PC-9 (cell line): ENCODE measurements around the gene BCAS3. TPM values are rescaled to one million over a fixed set of nuclear protein-coding genes. Genes with fewer than 3 reads are reported as not detected.

ENCODE experiments used
- BruUV-seq: library from RNA; stranded (reverse); fragments of 400-500 nt; replicated peaks from 2 replicates; lab custom pipeline; 2021; lab: Mats Ljungman, UMichigan
- CTCF ChIA-PET: fragments of 300-600 bp; sonication (Branson Sonifier 250); formaldehyde crosslinking; loops from one replicate; lab custom pipeline; 2022; ENCODE audit warnings: antibody characterized with exemption; lab: Charles Lee
- POLR2A ChIA-PET: fragments of 300-600 bp; sonication (Branson Sonifier 250); formaldehyde crosslinking; loops from one replicate; lab custom pipeline; 2022; ENCODE audit warnings: antibody characterized with exemption; ENCODE audit not compliant: unreplicated experiment; lab: Charles Lee
- DNase-seq, 2 experiments: peaks; one replicate each; pipeline versions ENCODE4 v3.0.0 to v3.0.0-alpha.2; 2015 to 2022; ENCODE audit warnings: mixed read lengths in 1 of 2
- H2AFZ ChIP-seq: fragments of 200-600 bp; sonication (generic); 2 replicates; pipeline ENCODE4 v1.8.1; 2017; ENCODE audit warnings: antibody characterized with exemption
- H3F3A ChIP-seq: fragments of 200-600 bp; sonication (generic); 2 replicates; pipeline ENCODE4 v1.8.1; 2017; ENCODE audit warnings: antibody characterized with exemption, mild to moderate bottlenecking, low read depth; ENCODE audit not compliant: insufficient read depth
- H3K27ac ChIP-seq: fragments of 200-600 bp; sonication (generic); 2 replicates; pipeline ENCODE4 v1.6.1; 2016; ENCODE audit warnings: mixed run types
- H3K27me3 ChIP-seq: fragments of 200-600 bp; sonication (generic); 2 replicates; pipeline ENCODE4 v1.6.1; 2016; ENCODE audit warnings: low read depth, mixed run types; ENCODE audit not compliant: insufficient read depth
- H3K36me3 ChIP-seq: fragments of 200-600 bp; sonication (generic); 2 replicates; pipeline ENCODE4 v1.6.1; 2016; ENCODE audit warnings: low read depth, mixed run types
- H3K4me1 ChIP-seq: fragments of 200-600 bp; sonication (generic); replicated peaks from 2 replicates; pipeline ENCODE4 v1.6.1; 2016; ENCODE audit warnings: mixed run types; ENCODE audit not compliant: insufficient read depth
- H3K4me2 ChIP-seq: fragments of 200-600 bp; sonication (generic); 2 replicates; pipeline ENCODE4 v1.6.1; 2017; ENCODE audit warnings: mixed run types
- H3K4me3 ChIP-seq: fragments of 200-600 bp; sonication (generic); 2 replicates; pipeline ENCODE4 v1.6.1; 2016; ENCODE audit warnings: mixed run types
- H3K79me2 ChIP-seq: fragments of 200-600 bp; sonication (generic); 2 replicates; pipeline ENCODE4 v1.6.1; 2017; ENCODE audit warnings: low read depth, mixed run types
- H3K9me2 ChIP-seq: fragments of 200-600 bp; sonication (generic); 2 replicates; pipeline ENCODE4 v1.8.1; 2017; ENCODE audit warnings: mild to moderate bottlenecking; ENCODE audit not compliant: insufficient read depth
- H3K9me3 ChIP-seq: fragments of 200-600 bp; sonication (generic); 2 replicates; pipeline ENCODE4 v1.8.1; 2016; ENCODE audit warnings: low read depth; ENCODE audit not compliant: insufficient read depth
- H4K20me1 ChIP-seq: fragments of 200-600 bp; sonication (generic); 2 replicates; pipeline ENCODE4 v1.8.1; 2017; ENCODE audit not compliant: insufficient read depth
- CTCF ChIP-seq: fragments of 200-600 bp; sonication (generic); conservative IDR thresholded peaks from 2 replicates; pipeline ENCODE4 v1.6.1; 2017; ENCODE audit warnings: mixed run types, antibody characterized with exemption, mild to moderate bottlenecking, moderate library complexity
- EZH2 ChIP-seq: fragments of 200-600 bp; sonication (generic); IDR thresholded peaks from 2 replicates; pipeline ENCODE4 v1.8.0; 2017; ENCODE audit warnings: antibody characterized with exemption, low read depth
- intact Hi-C: fragments of 100-400 bp; cut with micrococcal nuclease; formaldehyde crosslinking; loops from one replicate; pipeline ENCODE4 v1.10.0; 2022; ENCODE audit not compliant: unreplicated experiment
- total RNA-seq: library from RNA; stranded (reverse); gene quantifications from 2 replicates; pipeline ENCODE4 v1.2.3, GENCODE V29; 2021

BCAS3 gene
- total RNA-seq, 1 experiment from 2014 or later = 26.0 TPM

GRCh38 chr17:61057257-61057656 lies 379.6 kb downstream of the BCAS3 start:
- ChIA-PET POLR2A (no interaction called here), CTCF (interaction anchor here (0.6 kb wide), 1 partner anchor 13 kb away, joined by 5 read pairs; no protein-coding TSS in a partner anchor)
- TF ChIP-seq EZH2 (no peak), CTCF (no peak)
- Histone ChIP-seq H2AFZ (no peak overlapping the region), H3K79me2 (no peaks in the 10 kb centered on the region), H3K4me3 (no peak overlapping the region), H3K27ac (no peak overlapping the region), H3K9me2 (no peaks in the 10 kb centered on the region), H3K4me2 (no peak overlapping the region), H3K36me3 (no peaks in the 10 kb centered on the region), H3F3A (no peaks in the 10 kb centered on the region), H3K4me1 (no peaks in the 10 kb centered on the region), H3K27me3 (no peaks in the 10 kb centered on the region), H3K9me3 (no peaks in the 10 kb centered on the region), H4K20me1 (no peaks in the 10 kb centered on the region)
- no peak for DNase-seq
- no TSS peak for BruUV-seq
- intact Hi-C loops = no loop called here

- no peaks in the 10 kb centered on the region for H3K79me2 ChIP-seq
- no peak overlapping the region for H3K27ac ChIP-seq
- intact Hi-C loops = no loop called here
- no peaks in the 10 kb centered on the region for H3K27me3 ChIP-seq
- no peak overlapping the region for H3K4me2 ChIP-seq
- TF ChIP-seq EZH2 = no peak
- no peak for TF ChIP-seq CTCF
- CTCF ChIA-PET = no interaction called here
- no TSS peak for BruUV-seq
- H3K4me1 ChIP-seq = no peaks in the 10 kb centered on the region
- no peak overlapping the region for H2AFZ ChIP-seq
- POLR2A ChIA-PET = no interaction called here
- no peak overlapping the region for H3K4me3 ChIP-seq
- no peaks in the 10 kb centered on the region for H4K20me1 ChIP-seq
- no peak for DNase-seq
- no peaks in the 10 kb centered on the region for H3K9me3 ChIP-seq
- no peaks in the 10 kb centered on the region for H3K9me2 ChIP-seq
- H3K36me3 ChIP-seq = no peaks in the 10 kb centered on the region
- H3F3A ChIP-seq = no peaks in the 10 kb centered on the region
Measured at GRCh38 chr17:61058066-61058465, 380.4 kb downstream of the BCAS3 start.

- no peaks in the 10 kb centered on the region for H4K20me1 ChIP-seq
- H3K9me3 ChIP-seq = no peaks in the 10 kb centered on the region
- 0 out of 2 replicates have a peak, but pooled peaks cover 4% of the 10 kb centered on the region for H3K4me1 ChIP-seq
- H3K27ac ChIP-seq = no peak overlapping the region
- H2AFZ ChIP-seq = no peak overlapping the region
- H3K36me3 ChIP-seq = no peaks in the 10 kb centered on the region
- H3K9me2 ChIP-seq = no peaks in the 10 kb centered on the region
- H3F3A ChIP-seq = no peaks in the 10 kb centered on the region
- no peak overlapping the region for H3K4me2 ChIP-seq
- H3K27me3 ChIP-seq = no peaks in the 10 kb centered on the region
- ChIA-PET CTCF (no interaction called here), POLR2A (no interaction called here)
- no peak overlapping the region for H3K4me3 ChIP-seq
- DNase-seq = no peak
- no peaks in the 10 kb centered on the region for H3K79me2 ChIP-seq
- intact Hi-C loops = no loop called here
- TF ChIP-seq CTCF (no peak), EZH2 (no peak)
- no TSS peak for BruUV-seq
Measured at GRCh38 chr17:61063528-61063927, 385.9 kb downstream of the BCAS3 start.
